ENCODE data around the gene TMEM147. TPM values are rescaled to one million over a fixed set of nuclear protein-coding genes. Genes with fewer than 3 reads are reported as not detected.

The TMEM147 gene
- total and polyA plus RNA-seq, 2 of the 13 experiments (the other 11 are each of a cell fraction or from before 2014, with no cell fraction given), result 141 to 176 TPM

DNA sequence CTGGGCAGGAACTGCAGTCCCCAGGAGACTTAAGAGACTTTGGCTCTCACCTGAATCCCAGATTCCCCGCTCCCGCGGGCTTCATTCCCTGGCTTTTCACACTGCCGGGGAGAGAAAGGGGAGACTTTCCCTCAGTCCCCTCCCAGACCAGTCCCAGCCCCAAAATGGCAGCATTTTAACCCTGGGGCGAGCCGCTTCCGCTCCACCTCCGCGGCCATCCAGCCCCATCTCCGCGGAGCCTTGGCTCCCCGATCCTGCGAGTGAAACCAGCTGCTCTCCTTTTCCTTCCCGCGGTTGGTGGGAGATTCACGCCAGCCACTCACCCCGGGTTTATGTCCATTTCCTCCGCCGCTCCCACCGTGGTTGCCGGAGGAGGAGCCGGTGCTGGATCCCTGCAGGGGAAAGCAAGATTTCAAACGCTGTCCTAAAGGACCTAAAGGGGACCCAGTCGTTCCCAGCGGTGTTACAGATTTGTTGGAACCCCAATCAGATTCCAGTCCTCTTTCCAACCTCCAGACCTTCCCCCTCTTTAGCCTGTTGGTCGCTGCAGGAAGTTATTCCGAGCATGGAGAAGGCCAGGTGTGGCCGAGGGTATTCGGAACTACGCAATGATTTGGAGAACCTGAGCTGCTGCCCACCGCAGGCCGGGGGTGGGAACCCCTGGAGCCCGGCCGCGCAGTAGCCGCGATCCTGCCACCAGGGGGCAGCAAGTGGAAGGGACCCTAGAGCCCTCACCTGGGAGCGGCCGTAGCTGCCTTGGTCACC, 35.4 kb upstream of the TMEM147 start (continued):
- TF ChIP-seq, protein P1, sequence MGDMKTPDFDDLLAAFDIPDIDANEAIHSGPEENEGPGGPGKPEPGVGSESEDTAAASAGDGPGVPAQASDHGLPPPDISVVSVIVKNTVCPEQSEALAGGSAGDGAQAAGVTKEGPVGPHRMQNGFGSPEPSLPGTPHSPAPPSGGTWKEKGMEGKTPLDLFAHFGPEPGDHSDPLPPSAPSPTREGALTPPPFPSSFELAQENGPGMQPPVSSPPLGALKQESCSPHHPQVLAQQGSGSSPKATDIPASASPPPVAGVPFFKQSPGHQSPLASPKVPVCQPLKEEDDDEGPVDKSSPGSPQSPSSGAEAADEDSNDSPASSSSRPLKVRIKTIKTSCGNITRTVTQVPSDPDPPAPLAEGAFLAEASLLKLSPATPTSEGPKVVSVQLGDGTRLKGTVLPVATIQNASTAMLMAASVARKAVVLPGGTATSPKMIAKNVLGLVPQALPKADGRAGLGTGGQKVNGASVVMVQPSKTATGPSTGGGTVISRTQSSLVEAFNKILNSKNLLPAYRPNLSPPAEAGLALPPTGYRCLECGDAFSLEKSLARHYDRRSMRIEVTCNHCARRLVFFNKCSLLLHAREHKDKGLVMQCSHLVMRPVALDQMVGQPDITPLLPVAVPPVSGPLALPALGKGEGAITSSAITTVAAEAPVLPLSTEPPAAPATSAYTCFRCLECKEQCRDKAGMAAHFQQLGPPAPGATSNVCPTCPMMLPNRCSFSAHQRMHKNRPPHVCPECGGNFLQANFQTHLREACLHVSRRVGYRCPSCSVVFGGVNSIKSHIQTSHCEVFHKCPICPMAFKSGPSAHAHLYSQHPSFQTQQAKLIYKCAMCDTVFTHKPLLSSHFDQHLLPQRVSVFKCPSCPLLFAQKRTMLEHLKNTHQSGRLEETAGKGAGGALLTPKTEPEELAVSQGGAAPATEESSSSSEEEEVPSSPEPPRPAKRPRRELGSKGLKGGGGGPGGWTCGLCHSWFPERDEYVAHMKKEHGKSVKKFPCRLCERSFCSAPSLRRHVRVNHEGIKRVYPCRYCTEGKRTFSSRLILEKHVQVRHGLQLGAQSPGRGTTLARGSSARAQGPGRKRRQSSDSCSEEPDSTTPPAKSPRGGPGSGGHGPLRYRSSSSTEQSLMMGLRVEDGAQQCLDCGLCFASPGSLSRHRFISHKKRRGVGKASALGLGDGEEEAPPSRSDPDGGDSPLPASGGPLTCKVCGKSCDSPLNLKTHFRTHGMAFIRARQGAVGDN (CRISPR knock-in tag; IDR thresholded peaks at IDR 0.05), result peak; percentile 79
- TF ChIP-seq, protein P2, sequence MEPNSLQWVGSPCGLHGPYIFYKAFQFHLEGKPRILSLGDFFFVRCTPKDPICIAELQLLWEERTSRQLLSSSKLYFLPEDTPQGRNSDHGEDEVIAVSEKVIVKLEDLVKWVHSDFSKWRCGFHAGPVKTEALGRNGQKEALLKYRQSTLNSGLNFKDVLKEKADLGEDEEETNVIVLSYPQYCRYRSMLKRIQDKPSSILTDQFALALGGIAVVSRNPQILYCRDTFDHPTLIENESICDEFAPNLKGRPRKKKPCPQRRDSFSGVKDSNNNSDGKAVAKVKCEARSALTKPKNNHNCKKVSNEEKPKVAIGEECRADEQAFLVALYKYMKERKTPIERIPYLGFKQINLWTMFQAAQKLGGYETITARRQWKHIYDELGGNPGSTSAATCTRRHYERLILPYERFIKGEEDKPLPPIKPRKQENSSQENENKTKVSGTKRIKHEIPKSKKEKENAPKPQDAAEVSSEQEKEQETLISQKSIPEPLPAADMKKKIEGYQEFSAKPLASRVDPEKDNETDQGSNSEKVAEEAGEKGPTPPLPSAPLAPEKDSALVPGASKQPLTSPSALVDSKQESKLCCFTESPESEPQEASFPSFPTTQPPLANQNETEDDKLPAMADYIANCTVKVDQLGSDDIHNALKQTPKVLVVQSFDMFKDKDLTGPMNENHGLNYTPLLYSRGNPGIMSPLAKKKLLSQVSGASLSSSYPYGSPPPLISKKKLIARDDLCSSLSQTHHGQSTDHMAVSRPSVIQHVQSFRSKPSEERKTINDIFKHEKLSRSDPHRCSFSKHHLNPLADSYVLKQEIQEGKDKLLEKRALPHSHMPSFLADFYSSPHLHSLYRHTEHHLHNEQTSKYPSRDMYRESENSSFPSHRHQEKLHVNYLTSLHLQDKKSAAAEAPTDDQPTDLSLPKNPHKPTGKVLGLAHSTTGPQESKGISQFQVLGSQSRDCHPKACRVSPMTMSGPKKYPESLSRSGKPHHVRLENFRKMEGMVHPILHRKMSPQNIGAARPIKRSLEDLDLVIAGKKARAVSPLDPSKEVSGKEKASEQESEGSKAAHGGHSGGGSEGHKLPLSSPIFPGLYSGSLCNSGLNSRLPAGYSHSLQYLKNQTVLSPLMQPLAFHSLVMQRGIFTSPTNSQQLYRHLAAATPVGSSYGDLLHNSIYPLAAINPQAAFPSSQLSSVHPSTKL (CRISPR knock-in tag; IDR thresholded peaks at IDR 0.05), result peak; percentile 48; the same call in 1 of the 2 replicates
- TF ChIP-seq ZNF607 (CRISPR knock-in tag; IDR thresholded peaks at IDR 0.05; ENCODE audit: borderline replicate concordance) (0 out of 2 replicates have a peak, but pooled peaks have one; percentile 32), ZFP36 (IDR thresholded peaks at IDR 0.05; ENCODE audit: borderline replicate concordance, low read depth, low read length, partially characterized antibody) (no peak), HNRNPL (IDR thresholded peaks at IDR 0.05; ENCODE audit: low read depth, low read length) (no peak), ZNF263 (CRISPR knock-in tag; IDR thresholded peaks at IDR 0.05) (no peak), GABPB1 (CRISPR knock-in tag; IDR thresholded peaks at IDR 0.05) (peak; percentile 80), ZNF572 (CRISPR knock-in tag; IDR thresholded peaks at IDR 0.05) (0 out of 2 replicates have a peak, but pooled peaks have one; percentile 57), SOX6 (IDR thresholded peaks at IDR 0.05) (no peak), SOX6 (CRISPR knock-in tag; IDR thresholded peaks at IDR 0.05) (peak; percentile 43; the same call in 1 of the 2 replicates), WIZ (CRISPR knock-in tag; IDR thresholded peaks at IDR 0.05) (0 out of 2 replicates have a peak, but pooled peaks have one; percentile 25), KLF13 (CRISPR knock-in tag; IDR thresholded peaks at IDR 0.05) (no peak), TEAD3 (CRISPR knock-in tag; optimal IDR thresholded peaks at IDR 0.05; ENCODE audit: borderline replicate concordance) (peak; percentile 100)
- TF ChIP-seq, protein P3, sequence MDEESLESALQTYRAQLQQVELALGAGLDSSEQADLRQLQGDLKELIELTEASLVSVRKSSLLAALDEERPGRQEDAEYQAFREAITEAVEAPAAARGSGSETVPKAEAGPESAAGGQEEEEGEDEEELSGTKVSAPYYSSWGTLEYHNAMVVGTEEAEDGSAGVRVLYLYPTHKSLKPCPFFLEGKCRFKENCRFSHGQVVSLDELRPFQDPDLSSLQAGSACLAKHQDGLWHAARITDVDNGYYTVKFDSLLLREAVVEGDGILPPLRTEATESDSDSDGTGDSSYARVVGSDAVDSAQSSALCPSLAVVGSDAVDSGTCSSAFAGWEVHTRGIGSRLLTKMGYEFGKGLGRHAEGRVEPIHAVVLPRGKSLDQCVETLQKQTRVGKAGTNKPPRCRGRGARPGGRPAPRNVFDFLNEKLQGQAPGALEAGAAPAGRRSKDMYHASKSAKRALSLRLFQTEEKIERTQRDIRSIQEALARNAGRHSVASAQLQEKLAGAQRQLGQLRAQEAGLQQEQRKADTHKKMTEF (CRISPR knock-in tag; IDR thresholded peaks at IDR 0.05), result peak; percentile 60
- TF ChIP-seq, protein P4, sequence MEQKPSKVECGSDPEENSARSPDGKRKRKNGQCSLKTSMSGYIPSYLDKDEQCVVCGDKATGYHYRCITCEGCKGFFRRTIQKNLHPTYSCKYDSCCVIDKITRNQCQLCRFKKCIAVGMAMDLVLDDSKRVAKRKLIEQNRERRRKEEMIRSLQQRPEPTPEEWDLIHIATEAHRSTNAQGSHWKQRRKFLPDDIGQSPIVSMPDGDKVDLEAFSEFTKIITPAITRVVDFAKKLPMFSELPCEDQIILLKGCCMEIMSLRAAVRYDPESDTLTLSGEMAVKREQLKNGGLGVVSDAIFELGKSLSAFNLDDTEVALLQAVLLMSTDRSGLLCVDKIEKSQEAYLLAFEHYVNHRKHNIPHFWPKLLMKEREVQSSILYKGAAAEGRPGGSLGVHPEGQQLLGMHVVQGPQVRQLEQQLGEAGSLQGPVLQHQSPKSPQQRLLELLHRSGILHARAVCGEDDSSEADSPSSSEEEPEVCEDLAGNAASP (CRISPR knock-in tag; IDR thresholded peaks at IDR 0.05; ENCODE audit: borderline replicate concordance), result peak; percentile 49; the same call in 1 of the 2 replicates

All from HepG2 (cell line).